Measurements from ENCODE around the gene PHF13.
A peak's percentile ranks its signal among the peaks of the same experiment; 100 is the strongest.
"Not testable (repeated sequence)": the region's sequence is repeated elsewhere in the genome, so short reads cannot be mapped to it uniquely, and the experiment has no call there.

PHF13 gene

DNA sequence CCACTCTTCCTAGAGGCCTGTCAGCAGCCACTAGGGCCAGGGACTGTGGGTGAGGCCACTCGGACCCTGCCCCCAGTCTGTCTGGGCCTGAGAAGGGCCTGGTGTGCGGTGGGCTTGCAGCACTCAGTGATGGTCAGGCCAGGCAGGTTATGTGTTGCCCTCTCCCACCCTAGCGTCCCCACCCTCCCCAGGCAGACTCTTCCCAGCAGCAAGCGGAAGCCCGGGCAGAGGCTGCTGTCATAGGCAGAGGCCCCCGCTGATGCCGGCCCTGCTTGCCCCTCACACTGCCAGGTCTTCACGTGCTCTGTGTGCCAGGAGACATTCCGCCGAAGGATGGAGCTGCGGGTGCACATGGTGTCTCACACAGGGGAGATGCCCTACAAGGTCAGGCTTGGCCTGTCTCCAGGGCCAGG, 27.1 kb upstream of the PHF13 start:
- no peak for DNase-seq (ENCODE audit: low read depth in 2 of 2)

DNA sequence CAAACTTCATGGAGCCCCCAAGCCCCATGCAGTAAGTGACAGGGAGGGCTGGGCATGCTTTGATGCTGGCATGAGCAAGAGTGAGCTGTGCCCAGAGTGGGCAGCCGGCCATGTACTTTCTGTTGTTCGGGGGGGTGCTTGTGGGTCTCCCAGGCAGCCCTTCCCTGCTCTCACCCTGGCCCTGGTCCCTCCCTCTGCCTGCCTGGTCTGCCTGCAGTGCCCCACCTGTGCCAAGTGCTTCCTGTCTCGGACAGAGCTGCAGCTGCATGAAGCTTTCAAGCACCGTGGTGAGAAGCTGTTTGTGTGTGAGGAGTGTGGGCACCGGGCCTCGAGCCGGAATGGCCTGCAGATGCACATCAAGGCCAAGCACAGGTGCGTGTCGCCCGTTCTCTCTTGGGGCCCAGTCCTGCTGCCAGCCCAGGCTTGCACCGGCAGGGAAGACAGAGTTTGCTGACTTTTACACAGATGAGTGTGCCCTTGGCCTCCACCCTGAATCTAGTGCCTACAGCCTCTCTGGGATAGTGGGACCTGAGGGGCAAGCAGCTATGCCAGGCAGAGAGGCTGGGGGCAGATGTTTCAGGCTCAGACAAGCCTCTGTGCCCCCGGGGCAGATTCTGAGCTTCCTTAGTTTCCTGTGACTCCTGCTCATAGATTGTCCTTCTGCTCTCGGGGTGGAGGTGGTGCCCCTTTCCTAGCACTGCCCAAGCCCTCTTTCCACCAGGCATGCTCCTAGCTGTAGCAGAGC, 26.1 kb upstream of the PHF13 start:
- no peak for DNase-seq (ENCODE audit: low read depth in 2 of 2)

DNA sequence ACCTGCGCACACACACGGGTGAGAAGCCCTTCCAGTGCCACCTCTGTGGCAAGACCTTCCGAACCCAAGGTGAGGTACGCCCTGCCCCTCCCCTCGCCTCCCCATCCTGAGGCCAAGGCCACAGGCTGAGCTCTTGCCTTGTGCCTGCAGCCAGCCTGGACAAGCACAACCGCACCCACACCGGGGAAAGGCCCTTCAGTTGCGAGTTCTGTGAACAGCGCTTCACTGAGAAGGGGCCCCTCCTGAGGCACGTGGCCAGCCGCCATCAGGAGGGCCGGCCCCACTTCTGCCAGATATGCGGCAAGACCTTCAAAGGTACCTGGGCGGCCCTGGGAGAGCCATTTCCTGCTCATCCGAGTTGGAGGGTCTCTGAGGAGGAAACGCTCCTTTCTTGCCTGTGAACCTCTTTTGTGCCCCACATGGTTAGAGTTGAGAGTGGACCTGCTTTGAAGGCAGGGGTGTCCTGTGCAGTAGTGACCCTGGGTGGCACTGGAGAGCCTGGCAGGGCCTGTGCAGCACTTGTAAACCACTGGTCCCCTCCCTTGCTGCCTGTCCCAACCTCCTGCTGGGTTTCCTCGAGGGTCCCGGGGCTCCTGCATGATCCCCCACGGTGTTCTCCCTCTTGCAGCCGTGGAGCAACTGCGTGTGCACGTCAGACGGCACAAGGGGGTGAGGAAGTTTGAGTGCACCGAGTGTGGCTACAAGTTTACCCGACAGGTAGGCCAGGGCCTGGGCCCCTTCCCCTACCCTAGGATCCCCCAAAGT, 25.2 kb upstream of the PHF13 start:
- no peak for DNase-seq (ENCODE audit: low read depth in 2 of 2)

DNA sequence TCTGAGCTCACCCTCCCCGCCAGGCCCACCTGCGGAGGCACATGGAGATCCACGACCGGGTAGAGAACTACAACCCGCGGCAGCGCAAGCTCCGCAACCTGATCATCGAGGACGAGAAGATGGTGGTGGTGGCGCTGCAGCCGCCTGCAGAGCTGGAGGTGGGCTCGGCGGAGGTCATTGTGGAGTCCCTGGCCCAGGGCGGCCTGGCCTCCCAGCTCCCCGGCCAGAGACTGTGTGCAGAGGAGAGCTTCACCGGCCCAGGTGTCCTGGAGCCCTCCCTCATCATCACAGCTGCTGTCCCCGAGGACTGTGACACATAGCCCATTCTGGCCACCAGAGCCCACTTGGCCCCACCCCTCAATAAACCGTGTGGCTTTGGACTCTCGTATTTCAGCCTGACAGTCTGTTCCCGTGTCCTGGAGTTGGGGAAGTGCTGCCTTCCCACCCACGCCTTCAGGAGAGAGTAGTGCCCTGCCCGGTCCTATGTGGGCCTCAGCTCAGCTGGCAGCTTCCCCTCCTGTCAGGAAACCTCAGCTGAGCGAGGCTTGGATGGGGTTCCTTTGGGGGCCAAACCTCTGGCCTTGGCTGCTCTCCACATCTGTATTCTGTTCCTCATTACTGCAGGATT, 24.5 kb upstream of the PHF13 start:
- no peak for DNase-seq (ENCODE audit: low read depth in 2 of 2)

DNA sequence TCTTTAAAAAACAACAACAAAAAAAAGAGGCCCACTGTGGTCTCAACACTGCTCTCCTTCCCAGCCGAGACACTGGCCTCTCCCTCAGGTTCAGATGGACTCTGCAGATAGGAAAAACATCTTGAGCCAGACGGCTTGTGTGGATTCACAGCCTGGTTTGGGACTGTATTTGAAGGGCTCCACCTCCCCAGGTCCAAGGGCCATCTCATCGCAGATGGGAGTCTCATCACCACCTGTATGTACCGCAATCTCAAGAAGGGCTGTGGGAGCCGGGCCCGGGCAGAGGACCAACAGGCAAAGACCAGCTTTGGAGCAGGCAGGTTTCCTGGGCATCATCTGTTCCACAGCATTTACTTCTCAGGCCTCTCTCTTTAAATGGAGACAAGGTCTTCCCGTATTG, 23.5 kb upstream of the PHF13 start:
- no peak for DNase-seq (ENCODE audit: low read depth in 2 of 2)

DNA sequence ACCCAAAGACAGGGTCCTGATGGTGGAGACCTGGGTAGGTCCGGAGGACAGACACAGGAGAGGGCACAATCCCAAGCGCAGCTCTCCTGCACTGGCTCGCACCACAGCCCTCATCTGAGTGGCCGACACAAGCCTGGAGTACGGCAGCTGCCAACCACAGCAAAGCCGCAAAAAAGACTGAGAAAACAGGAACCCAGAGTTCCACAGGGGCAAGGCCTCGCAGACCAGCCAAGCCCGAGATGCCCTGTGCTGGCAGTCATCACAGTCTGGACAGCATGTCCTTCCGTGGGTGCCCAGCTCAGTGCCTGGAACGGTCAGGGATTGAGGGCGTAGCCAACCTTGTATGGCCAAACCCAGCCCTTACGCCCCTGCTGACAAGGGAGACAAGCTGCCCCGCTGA, 22.3 kb upstream of the PHF13 start:
- no peak for DNase-seq (ENCODE audit: low read depth in 2 of 2)

DNA sequence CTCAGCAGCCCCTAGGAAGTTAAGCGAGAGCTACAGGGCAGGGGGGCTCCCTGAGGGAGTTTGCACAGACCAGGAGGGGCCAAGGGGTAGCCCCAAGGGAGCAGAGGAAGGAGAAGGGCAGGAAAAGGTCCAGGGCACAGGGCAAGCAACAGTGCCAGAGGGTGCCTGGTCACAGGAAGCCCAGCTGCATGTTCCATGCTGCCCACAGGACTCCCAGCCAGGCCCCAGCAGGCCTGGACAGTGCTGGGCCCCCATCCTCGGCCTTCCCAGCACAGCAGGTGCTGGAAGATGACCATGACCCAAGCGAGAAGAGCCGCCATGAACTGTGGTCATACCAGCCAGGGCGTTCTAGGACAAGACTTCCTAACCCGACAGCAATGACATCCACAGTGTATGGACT, 21.9 kb upstream of the PHF13 start:
- DNase-seq (ENCODE audit: low read depth in 2 of 2), result no peak

DNA sequence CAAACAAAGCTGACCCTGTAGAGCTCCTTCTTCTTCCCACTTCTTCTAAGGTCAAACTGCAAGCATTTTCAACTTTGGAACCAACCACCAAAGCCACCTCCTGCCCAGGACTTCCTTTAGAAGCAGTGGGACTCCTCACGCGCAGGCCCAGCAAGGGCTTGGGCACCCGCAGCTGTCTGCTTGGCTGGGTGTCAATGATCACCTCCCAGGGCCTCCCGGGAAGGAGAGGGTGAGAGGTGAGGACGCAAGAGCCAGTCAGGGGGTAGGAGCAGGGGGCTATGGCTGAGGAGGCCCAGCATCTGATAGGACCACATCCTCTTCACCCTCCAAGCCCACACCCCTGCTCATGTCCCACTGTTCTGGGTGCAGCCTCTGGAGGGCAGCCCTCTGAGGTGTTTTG, 21.1 kb upstream of the PHF13 start:
- no peak for DNase-seq (ENCODE audit: low read depth in 2 of 2)

DNA sequence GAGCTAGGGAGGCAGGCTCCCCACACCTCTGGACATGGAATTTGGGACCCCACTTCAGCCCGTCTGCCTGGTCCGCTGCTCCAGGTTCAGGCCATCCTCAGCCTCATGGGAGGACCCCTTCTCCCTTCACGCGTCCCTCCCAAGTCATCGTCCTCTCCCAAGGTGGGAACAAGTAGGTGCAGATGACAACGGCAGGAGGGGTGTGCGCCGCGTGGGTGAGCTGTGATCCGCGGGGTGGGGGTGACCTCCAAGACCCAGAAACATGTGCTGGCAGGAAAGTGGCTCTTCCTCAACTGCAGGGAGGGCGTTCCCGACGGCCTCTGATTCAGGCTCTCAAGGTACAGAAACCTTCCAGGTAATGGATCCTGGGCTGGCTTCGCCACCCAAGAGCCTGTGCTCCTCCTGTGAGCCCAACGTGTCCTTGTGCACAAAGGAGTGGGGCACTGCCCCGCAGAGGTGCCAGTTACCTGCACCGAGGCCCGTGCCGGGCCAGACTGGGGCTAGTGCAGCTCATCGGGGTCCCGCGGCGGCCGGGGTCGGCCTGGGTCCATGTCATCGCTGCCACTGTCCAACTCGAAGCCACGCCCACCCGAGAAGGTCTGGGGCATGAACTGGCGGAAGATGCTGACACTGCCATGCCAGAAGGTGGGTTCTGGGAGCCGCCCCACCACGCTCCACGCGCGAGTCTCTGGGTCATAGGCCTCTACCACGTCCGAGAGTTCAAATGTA, 20.5 kb upstream of the PHF13 start:
- no peak for DNase-seq (ENCODE audit: low read depth in 2 of 2)

DNA sequence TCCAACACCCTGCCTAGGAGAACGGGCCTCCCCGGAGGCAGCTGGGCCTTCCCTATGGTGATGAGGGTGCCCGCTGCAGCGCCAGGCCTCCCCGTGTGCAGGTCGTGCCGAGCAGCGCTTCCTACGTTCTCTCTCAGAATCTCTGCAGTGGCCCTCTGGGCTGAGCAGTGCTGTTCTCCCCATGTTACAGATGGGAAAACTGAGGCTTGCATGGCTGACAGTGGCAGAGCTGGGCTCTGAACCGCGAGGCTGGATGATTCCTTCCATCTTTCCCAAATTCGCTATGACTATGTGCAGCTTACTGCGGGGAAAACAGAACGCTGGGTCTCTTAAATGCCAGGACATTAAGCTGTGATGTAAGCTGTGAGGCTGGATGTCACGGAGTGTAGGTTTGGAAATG, 19.7 kb upstream of the PHF13 start:
- DNase-seq (ENCODE audit: low read depth in 2 of 2), result no peak

DNA sequence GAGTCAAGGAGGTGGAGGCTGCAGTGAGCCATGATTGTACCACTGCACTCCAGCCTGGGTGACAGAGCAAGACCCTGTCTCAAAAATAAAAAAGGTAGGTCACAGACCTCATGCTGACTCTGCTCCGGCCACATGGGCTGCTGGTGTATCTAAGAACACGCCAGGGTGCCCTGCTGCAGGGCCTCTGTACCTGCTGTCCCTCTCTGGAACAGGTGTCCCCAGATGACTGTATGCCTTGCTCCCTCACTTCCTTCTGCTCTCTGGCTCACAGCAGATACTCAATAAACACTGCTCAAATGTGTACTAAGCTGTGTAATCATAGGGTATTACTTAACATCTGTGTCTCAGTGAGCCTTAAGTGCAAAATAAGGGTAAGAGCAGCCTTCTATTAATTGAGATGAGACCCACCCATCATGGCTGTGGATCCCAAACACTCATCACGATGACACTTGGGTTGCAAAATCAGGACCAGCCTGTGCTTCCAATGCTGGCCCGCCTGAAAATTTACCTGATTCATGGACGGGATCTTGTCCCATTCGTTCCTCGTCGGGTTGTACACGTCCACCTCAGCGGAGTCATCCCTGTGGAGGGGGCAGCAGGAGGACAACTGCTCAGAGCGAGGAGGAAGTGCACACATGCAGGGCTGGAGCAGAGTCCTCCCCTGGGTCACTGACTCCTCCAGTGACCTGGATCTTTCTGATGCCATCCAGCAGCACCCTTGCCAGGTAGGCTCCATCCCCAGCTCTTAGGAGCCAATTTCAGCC, 18.4 kb upstream of the PHF13 start:
- no peak for DNase-seq (ENCODE audit: low read depth in 2 of 2)

DNA sequence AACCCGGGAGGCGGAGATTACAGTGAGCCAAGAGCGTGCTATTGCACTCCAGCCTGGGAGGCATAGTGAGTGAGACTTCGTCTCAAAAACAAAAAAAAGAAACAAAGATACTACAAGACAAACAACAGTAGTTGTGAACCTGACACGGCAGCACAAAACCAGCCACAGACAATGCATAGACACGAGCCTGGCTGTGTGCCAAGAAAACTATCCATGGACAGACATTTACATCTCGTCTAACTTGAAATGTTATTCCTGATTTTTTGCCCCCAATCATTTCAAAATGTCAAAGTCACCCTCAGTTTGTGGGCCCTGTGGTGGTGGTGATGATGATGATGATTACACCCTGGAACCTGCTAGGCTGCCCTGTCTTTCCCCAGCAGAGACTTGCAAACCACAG, 17.2 kb upstream of the PHF13 start:
- DNase-seq (ENCODE audit: low read depth in 2 of 2), result no peak

DNA sequence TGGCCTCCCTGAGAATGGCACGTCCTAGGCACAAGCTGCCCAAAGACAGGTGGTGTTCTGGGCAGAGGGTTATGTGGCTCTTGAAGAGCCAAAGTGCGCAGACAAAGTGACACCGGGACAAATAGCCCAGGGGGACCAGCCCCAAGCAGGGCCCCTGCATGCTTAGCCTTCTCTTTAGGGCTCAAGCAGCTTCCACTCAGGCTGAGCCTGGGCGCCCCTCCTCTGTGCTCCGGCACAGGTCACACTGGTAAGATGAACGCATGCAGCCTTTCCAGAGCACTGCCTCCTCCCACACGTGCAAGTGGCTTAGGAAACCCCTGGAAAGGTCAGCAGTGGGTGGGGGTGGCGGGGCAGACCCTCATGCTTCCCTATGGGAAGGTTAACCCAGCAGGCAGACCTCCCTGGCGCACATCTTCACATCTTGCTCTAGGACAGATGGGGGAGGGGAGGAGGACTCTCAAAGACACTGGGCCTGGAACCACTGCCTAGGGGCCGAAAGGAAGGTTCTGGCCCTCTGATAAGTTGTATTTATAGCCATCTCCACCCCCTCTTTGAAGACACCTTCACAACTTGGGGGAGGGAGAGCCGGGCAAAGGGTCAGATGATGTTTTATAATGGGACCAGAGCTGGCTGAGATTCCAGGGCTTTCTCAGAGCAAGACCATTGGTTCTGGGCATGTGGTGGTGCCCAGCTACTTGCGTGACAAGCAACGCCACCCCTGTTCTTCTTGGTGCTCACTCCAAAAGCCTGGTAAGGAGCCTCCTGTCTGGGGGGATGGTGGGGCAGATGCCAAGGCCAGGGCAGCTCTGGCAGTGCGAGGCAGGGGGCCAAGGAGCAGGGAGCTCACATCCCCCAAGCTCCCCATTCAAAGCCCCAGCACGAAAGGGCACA, 16.4 kb upstream of the PHF13 start:
- no peak for DNase-seq (ENCODE audit: low read depth in 2 of 2)

DNA sequence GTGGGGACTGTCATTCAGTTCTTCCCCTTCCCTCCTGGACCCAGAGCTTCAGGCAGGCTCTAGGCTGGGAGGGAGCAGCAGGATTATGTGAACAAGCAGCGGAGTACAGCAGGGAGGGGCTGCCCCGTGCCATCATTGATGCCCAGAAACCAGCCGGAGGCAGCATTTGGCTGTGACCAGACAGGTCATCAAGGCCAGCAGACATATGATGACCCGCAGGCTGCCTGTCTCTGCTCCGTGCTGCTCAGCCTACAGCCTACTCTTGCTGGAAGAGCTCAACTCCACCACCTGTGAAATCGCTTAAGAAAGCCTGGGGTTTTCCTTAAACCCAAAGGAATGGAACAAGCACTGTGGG, 15.8 kb upstream of the PHF13 start:
- DNase-seq (ENCODE audit: low read depth in 2 of 2), result no peak

DNA sequence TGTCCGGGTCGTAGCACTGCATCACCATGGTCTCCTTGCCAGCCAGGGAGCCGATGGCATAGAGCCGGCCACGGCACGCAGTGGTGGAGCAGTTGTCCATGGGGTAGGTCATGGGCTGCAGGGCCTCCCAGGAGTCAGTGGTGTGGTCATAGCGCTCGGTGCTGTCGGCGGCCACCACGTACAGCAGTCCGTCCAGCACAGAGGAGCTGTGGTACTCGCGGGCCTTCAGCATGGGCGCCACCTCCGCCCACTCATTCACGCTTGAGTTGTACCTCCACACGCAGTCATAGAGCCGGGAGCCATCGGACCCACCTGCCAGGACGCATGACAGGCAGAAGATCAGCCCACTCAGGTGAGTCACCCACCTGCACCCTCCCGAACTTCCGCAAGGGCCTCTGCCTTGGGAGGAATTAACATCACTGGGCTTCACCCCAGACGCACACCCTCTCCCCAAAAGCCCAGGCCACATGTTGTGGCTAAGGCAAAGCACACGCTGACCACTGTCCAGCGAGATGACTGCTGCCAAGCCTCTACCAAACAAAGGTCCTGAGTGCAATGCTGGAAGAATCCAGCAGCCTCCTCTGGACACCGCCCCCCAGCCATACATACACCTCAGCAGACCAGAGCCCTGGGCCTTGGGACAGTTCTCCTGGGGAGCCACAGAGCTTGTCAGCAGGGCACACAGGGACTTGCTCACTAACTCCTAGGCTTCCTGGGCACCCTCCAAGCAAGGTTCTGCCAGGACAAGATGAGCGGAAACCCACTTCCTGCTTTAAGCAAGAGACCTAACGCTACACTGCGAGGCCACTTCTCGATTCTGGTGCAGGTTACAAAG, 14.2 kb upstream of the PHF13 start:
- DNase-seq (ENCODE audit: low read depth in 2 of 2), result peak; percentile 38 to 55

DNA sequence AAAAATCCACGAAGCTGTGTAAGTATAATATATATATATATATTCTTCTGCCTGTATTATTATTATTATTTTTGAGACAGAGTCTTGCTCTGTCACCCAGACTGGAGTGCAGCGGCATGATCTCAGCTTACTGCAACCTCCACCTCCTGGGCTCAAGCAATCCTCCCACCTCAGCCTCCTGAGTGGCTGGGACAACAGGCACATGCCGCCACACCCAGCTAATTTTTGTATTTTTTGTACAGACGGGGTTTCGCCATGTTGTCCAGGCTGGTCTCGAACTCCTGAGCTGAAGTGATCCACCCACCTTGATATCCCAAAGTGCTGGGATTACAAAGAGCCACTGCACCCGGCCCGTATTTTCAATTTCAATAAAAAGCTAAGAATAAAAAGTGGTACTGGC, 13.5 kb upstream of the PHF13 start:
- not testable (repeated sequence) for DNase-seq (ENCODE audit: low read depth in 2 of 2)

DNA sequence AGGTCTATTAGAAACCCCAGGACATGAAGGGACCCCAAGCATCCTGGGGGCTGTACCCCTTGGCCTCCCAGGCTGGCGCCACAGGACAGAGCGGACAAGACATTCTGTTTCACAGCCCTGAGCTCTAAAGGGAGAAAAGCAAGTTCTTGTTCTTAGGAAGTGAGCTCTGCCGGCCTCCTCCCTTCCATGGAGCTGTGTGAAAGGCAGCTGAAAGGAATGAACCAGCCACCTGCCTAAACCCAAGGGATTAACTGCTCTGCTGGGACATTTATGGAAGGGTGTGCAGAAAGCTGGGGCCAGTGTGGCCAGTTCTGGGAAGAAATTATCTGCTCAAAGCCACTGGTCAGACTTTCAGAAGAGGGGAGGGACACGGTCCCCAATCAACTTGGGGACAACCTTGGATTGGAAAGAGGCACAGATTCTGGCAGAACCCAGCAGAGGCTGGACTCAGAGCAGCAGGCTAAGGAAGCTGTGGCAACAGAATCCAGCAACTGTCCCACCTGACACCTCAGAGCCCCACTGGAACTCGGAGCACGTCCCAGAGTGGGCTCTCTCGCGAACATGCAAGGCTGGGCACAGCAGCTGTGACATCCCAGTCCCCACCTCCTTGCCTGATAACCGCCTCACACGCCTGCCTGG, 13.0 kb upstream of the PHF13 start:
- no peak for DNase-seq (ENCODE audit: low read depth in 2 of 2)

DNA sequence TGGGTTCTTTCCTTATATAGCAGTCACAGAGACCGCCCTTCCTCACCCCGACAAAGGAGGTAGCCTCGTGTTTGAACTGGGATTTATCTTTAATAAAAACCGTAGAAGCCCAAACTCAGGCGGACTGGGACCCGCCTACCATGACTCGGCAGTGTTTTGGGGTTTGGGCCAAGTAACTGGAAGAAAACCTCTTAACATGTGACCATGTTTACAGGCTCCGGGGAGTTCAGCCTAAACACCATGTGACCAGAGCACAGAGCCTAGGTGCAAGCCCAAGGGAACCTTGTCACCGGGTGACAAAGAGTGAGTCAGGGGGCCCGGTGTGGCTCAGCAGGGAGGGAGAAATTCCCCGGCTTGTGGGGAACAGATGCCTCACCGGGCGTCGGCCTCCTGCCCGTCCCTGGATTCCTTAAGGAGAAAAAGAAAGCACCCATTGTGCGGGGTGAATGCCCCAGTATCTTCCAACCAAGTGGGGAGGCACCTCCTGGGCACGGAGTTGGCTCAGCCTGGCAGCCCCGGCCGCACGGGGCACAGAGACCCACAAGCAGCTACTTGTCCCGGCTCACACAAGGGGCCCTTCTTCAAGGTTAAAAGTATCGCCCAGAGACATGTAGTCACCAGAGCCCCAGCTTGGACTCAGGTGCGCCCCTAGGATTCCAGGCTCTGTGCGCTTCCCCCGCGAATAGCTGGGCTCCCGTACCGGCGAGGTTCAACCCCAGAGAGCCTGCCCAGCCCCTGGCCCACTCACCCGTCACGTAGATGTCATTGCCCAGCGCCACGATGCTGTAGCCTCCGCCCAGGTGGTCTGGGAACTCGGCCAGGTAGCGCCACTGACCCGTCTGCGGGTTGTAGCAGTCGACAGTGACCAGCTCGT, 12.2 kb upstream of the PHF13 start:
- peak; percentile 63 to 65 for DNase-seq (ENCODE audit: low read depth in 2 of 2)

All from stimulated activated CD4-positive, alpha-beta T cell treated with anti-CD3 and anti-CD28 coated beads, Interleukin-1b, Interleukin-23, amount 100 ng/mL, for 4 hours (primary cell).